Inflammatory macrophage treated with lipopolysaccharide for 1 hour (primary cell): Measurements from ENCODE around the gene WASHC3.
"Not testable (repeated sequence)": the region's sequence is repeated elsewhere in the genome, so short reads cannot be mapped to it uniquely, and the experiment has no call there.

ENCODE experiments used
- DNase-seq, 2 donors: peaks; one replicate each; pipeline ENCODE4 v3.0.0-alpha.2; 2020 to 2022

The WASHC3 gene

GRCh38 chr12:102061560-102062418 lies at the start of gene WASHC3:
WASHC3 (minus strand) TSS chr12:102061991; CDS start chr12:102061962, 29 bp downstream.
- DNase-seq = peak; percentile 95 to 98

- DNase-seq = no peak
Observed at GRCh38 chr12:102110782-102111181, 49.0 kb upstream of the WASHC3 start.

GRCh38 chr12:102107970-102108369 lies 46.2 kb upstream of the WASHC3 start:
- DNase-seq = no peak

GRCh38 chr12:102106905-102107304 lies 45.1 kb upstream of the WASHC3 start:
- no peak for DNase-seq

- no peak for DNase-seq
Observed at GRCh38 chr12:102096855-102097254, 35.1 kb upstream of the WASHC3 start.

GRCh38 chr12:102095677-102096263 lies 34.0 kb upstream of the WASHC3 start:
- DNase-seq = peak; percentile 20 to 43

GRCh38 chr12:102093319-102093718 lies 31.5 kb upstream of the WASHC3 start:
- no peak for DNase-seq

GRCh38 chr12:102089228-102089835 lies 27.5 kb upstream of the WASHC3 start:
- DNase-seq = not testable (repeated sequence)

- no peak for DNase-seq
Observed at GRCh38 chr12:102080842-102081241, 19.1 kb upstream of the WASHC3 start.

- not testable (repeated sequence) for DNase-seq
Observed at GRCh38 chr12:102072092-102072491, 10.3 kb upstream of the WASHC3 start.

GRCh38 chr12:102069707-102070106 lies 7.9 kb upstream of the WASHC3 start:
- DNase-seq = no peak

- no peak for DNase-seq
Observed at GRCh38 chr12:102067574-102068258, 5.9 kb upstream of the WASHC3 start.

- no peak for DNase-seq
Observed at GRCh38 chr12:102064476-102064875, 2.7 kb upstream of the WASHC3 start.

- no peak for DNase-seq
Observed at GRCh38 chr12:102063069-102063468, 1.3 kb upstream of the WASHC3 start.

- no peak for DNase-seq
Observed at GRCh38 chr12:102062419-102062806, 622 bp upstream of the WASHC3 start.

GRCh38 chr12:102061096-102061559 lies 663 bp downstream of the WASHC3 start:
- DNase-seq = peak; percentile 20 to 33

- DNase-seq = no peak
Observed at GRCh38 chr12:102059343-102059742, 2.4 kb downstream of the WASHC3 start.

- DNase-seq = no peak
Observed at GRCh38 chr12:102054345-102054744, 7.4 kb downstream of the WASHC3 start.

GRCh38 chr12:102053062-102053349 lies 8.8 kb downstream of the WASHC3 start:
- DNase-seq = no peak

GRCh38 chr12:102052192-102053061 lies 9.4 kb downstream of the WASHC3 start:
- no peak for DNase-seq

GRCh38 chr12:102051431-102051965 lies 10.3 kb downstream of the WASHC3 start:
- DNase-seq = no peak
